ENCODE data around the gene NIF3L1. TPM values are rescaled to one million over a fixed set of nuclear protein-coding genes. Genes with fewer than 3 reads are reported as not detected.
A peak's percentile ranks its signal among the peaks of the same experiment; 100 is the strongest.

NIF3L1 gene
- total and polyA plus RNA-seq, 10 of the 15 experiments (the other 5 are each of a cell fraction or from before 2014, with no cell fraction given): 27.6 to 95.9 (median 53.8) TPM

GRCh38 chr2:200863782-200864175 lies 25.4 kb upstream of the NIF3L1 start (continued):
- TF ChIP-seq PBX3 (IDR thresholded peaks at IDR 0.05; ENCODE audit: insufficient replicate concordance, low read depth, low read length): no peak

- BruUV-seq (replicated peaks): no TSS peak
- SMC1A ChIA-PET (ENCODE audit: uncharacterized antibody, unreplicated experiment): interaction anchor here (0.9 to 1.9 kb wide), 8 partner anchors 12 to 203 kb away, joined by 3 to 12 read pairs (median 3); partner anchors contain the start of gene NIF3L1
- FAIRE-seq: no peak
- TF ChIP-seq PAX8 (IDR thresholded peaks at IDR 0.05) (no peak; the same call in 1 of the 2 replicates), POLR2AphosphoS5 (IDR thresholded peaks at IDR 0.05; ENCODE audit: low read length) (peak; percentile 99), MYB (IDR thresholded peaks at IDR 0.05; ENCODE audit: borderline replicate concordance, low read depth, low read length) (no peak), ZBTB33 (IDR thresholded peaks at IDR 0.05) (0 out of 2 replicates have a peak, but pooled peaks have one; percentile 48), YY1 (IDR thresholded peaks at IDR 0.05; ENCODE audit: low read depth, low read length) (peak; percentile 98), CBX3 (IDR thresholded peaks at IDR 0.05; ENCODE audit: borderline replicate concordance, low read depth) (no peak), CHD4 (IDR thresholded peaks at IDR 0.05) (no peak), ASH2L (IDR thresholded peaks at IDR 0.05; ENCODE audit: borderline replicate concordance, low read depth) (no peak; the same call in 1 of the 2 replicates), SIX5 (IDR thresholded peaks at IDR 0.05; ENCODE audit: low read depth, low read length, severe bottlenecking) (peak; percentile 19), ZNF384 (IDR thresholded peaks at IDR 0.05; ENCODE audit: borderline replicate concordance, low read depth, low read length) (no peak), MAX (IDR thresholded peaks at IDR 0.05; ENCODE audit: low read depth, low read length) (peak; percentile 63), ATF2 (IDR thresholded peaks at IDR 0.05; ENCODE audit: low read length) (no peak), SP1 (IDR thresholded peaks at IDR 0.05; ENCODE audit: low read depth, low read length) (peak; percentile 58), NR2C2 (IDR thresholded peaks at IDR 0.05; ENCODE audit: borderline replicate concordance, control insufficient read depth, insufficient read length, low read depth) (no peak), ZNF24 (IDR thresholded peaks at IDR 0.05) (no peak)
Observed at GRCh38 chr2:200864176-200865034, 24.8 kb upstream of the NIF3L1 start, which contains the start of gene CLK1. Gene CLK1, minus strand, starts transcription at chr2:200864658. Its CDS starts 2,796 bp downstream, at chr2:200861862.

More at GRCh38 chr2:200864176-200865034, 24.8 kb upstream of the NIF3L1 start, which contains the start of gene CLK1:
- Histone ChIP-seq H3K4me1 (ENCODE audit: control insufficient read depth, insufficient read depth, low read length) (no peaks in the 10 kb centered on the region), H3K27me3 (replicated peaks in 1 of 2; ENCODE audit: control insufficient read depth in 2 of 2, insufficient read depth in 2 of 2, low read length in 1 of 2) (no peaks in the 10 kb centered on the region), H2AFZ (ENCODE audit: control insufficient read depth, low read depth, low read length) (peak within 1 kb of the TSS; percentile 91), H3K9me3 (replicated peaks; ENCODE audit: control insufficient read depth, insufficient read depth, low read length) (no peaks in the 10 kb centered on the region), H3K36me3 (ENCODE audit: control insufficient read depth in 2 of 2, insufficient read depth in 2 of 2, low read length in 1 of 2) (peaks cover 2 to 8% of the 10 kb centered on the region in 2 experiments; a peak in 2 of 4 replicates), H4K20me1 (ENCODE audit: control insufficient read depth, insufficient read depth) (no peaks in the 10 kb centered on the region), H3K27ac (ENCODE audit: control insufficient read depth, insufficient read depth) (peak within 1 kb of the TSS; percentile 100), H3K9ac (ENCODE audit: control insufficient read depth, insufficient read depth, low read length) (peak within 1 kb of the TSS; percentile 99), H3K4me3 (peak within 1 kb of the TSS; percentile 100), H3K79me2 (ENCODE audit: control insufficient read depth, insufficient read depth, low read length) (peaks cover 51% of the 10 kb centered on the region), H3K4me2 (ENCODE audit: control insufficient read depth, insufficient read depth) (peak within 1 kb of the TSS; percentile 72)
- intact Hi-C loops (cut with micrococcal nuclease; ENCODE audit: unreplicated experiment) (loop anchor here (1.0 to 10.0 kb wide), 4 partner anchors 24 to 1510 kb away; partner anchors contain the start of genes BMPR2, NIF3L1 and PPIL3), in situ Hi-C loops (cut with MboI) (no loop called here)
- ChIA-PET RAD21 (ENCODE audit: unreplicated experiment) (interaction anchor here (0.6 to 2.1 kb wide), 9 partner anchors 37 to 368 kb away, joined by 3 to 10 read pairs (median 4); partner anchors contain the start of gene CASP10), CTCF (interaction anchor here (0.6 to 2.6 kb wide), 11 partner anchors 19 to 369 kb away, joined by 3 to 15 read pairs (median 3); partner anchors contain the start of genes CASP10, NIF3L1, ORC2 and PPIL3), POLR2A (interaction anchor here (0.5 to 2.7 kb wide), 25 partner anchors 11 to 396 kb away, joined by 3 to 20 read pairs (median 4); partner anchors contain the start of genes BZW1, CASP10, CASP8 and CFLAR)
- WGBS (ENCODE audit: insufficient coverage, insufficient replicate concordance, low lambda C conversion rate, missing lambda C conversion rate): 5% methylated on average over 79 of the region's 89 CpGs
- DNase-seq (ENCODE audit: low read depth, low spot score) (peak; percentile 74), ATAC-seq (peak; percentile 88)
